ENCODE data around the gene NAXE.
"Not testable (repeated sequence)": the region's sequence is repeated elsewhere in the genome, so short reads cannot be mapped to it uniquely, and the experiment has no call there.

The NAXE gene

DNA sequence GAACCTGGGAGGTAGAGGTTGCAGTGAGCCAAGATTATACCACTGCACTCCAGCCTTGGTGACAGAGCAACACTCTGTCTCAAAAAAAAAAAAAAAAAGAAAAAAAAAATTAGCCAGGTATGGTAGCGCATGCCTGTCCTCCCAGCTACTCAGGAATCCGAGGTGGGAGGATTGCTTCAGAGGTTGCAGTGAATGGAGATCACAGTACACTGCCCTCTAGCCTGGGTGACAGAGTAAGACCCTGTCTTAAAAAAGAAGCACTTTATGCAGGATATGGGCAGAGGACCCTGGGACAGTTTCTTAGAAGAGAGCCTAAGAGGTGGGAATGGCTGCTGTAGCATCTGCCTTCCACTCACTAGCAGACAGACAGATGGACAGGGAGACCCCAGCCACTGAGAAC is 42.2 kb upstream of the NAXE start:
- in situ Hi-C loops (cut with MboI; ENCODE audit: low sequenced_read_pairs, unreplicated experiment): no loop called here
- TF ChIP-seq CTCF (IDR thresholded peaks at IDR 0.05; ENCODE audit: borderline replicate concordance, control extremely low read depth, extremely low read depth, insufficient read depth, missing control alignments): no peak
- no peak for DNase-seq (ENCODE audit: low spot score)

DNA sequence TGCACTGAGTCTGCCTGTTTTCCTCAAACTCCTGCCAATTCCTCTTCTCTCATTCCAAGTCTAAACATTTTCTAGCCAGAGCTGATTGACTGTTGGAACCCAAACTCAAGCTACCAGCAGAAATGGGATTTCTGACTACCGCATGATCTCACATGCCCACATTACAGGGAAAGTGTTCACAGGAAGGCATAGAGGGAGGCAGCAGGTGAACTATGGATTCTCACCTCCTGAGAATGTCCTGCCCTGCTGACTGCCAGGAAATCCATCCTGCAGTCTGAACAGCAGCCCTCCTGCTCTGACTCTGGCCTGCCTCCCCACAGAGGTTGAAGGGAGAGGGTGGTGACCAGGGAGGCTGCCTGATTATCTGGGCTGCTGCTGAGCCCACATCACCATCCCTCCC is 41.7 kb upstream of the NAXE start:
- no peak for TF ChIP-seq CTCF (IDR thresholded peaks at IDR 0.05; ENCODE audit: borderline replicate concordance, control extremely low read depth, extremely low read depth, insufficient read depth, missing control alignments)
- in situ Hi-C loops (cut with MboI; ENCODE audit: low sequenced_read_pairs, unreplicated experiment): no loop called here
- no peak for DNase-seq (ENCODE audit: low spot score)

DNA sequence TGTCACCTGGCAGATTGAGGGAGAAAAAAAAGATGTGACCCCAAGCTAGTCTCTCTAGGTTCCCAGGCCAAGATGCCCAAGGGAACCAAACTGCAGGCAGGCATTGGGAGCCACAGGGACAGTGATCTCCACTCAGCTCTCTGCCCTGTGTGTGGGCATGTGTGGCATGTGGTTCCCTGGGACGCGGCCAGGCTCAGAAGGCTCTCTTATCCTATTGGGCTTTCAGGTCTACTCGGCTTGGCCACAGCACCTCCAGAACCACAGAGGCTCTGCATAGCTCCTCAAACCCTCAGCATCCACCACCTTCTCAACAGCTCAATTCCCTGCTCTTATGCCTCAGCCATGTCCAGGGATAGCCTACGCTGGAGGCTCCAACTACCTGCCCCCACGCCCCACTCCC is 41.2 kb upstream of the NAXE start:
- no peak for TF ChIP-seq CTCF (IDR thresholded peaks at IDR 0.05; ENCODE audit: borderline replicate concordance, control extremely low read depth, extremely low read depth, insufficient read depth, missing control alignments)
- in situ Hi-C loops (cut with MboI; ENCODE audit: low sequenced_read_pairs, unreplicated experiment): no loop called here
- no peak for DNase-seq (ENCODE audit: low spot score)

GRCh38 chr1:156551066-156551643 is 40.4 kb upstream of the NAXE start:
- DNase-seq (ENCODE audit: low spot score): no peak
- TF ChIP-seq CTCF (IDR thresholded peaks at IDR 0.05; ENCODE audit: borderline replicate concordance, control extremely low read depth, extremely low read depth, insufficient read depth, missing control alignments): no peak
- in situ Hi-C loops (cut with MboI; ENCODE audit: low sequenced_read_pairs, unreplicated experiment): no loop called here

DNA sequence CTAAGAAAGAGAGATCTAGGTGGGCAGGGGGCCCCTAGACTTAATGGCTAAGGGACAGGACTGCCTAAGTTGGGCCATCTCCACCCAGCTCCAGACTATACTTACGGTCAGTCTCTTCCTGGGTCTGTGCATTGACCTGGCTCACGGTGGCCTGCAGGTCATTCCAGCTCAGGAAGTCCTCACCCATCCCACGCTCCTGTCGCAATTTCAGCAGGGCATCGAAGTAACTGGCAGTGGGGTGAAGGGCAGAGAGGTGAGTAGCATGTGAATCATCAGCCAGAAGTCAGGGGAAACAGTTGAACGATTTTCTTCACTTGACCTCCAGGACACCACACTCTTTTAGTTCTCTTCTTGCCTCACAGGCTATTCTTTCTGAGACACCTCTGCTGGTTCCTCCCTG is 39.7 kb upstream of the NAXE start:
- DNase-seq (ENCODE audit: low spot score): no peak
- in situ Hi-C loops (cut with MboI; ENCODE audit: low sequenced_read_pairs, unreplicated experiment): no loop called here
- no peak for TF ChIP-seq CTCF (IDR thresholded peaks at IDR 0.05; ENCODE audit: borderline replicate concordance, control extremely low read depth, extremely low read depth, insufficient read depth, missing control alignments)

GRCh38 chr1:156552518-156552917 is 39.1 kb upstream of the NAXE start:
- in situ Hi-C loops (cut with MboI; ENCODE audit: low sequenced_read_pairs, unreplicated experiment): no loop called here
- TF ChIP-seq CTCF (IDR thresholded peaks at IDR 0.05; ENCODE audit: borderline replicate concordance, control extremely low read depth, extremely low read depth, insufficient read depth, missing control alignments): no peak

GRCh38 chr1:156552937-156553336 is 38.6 kb upstream of the NAXE start:
- in situ Hi-C loops (cut with MboI; ENCODE audit: low sequenced_read_pairs, unreplicated experiment); DNase-seq (ENCODE audit: low spot score): not testable (repeated sequence)

More at GRCh38 chr1:156552518-156552917, 39.1 kb upstream of the NAXE start:
- no peak for DNase-seq (ENCODE audit: low spot score)
